DND-41 (cell line): ENCODE data around the gene ISYNA1.
A peak's percentile ranks its signal among the peaks of the same experiment; 100 is the strongest.

Experiments
- ATAC-seq: fragments of 200-7000 bp; cut with Tn5 transposase; 3 replicates; pipeline ENCODE4 v1.9.1; 2021; ENCODE audit warnings: low read depth; ENCODE audit not compliant: insufficient read depth
- DNase-seq: peaks from one replicate; pipeline ENCODE4 v3.0.0-alpha.2; 2020
- H2AFZ ChIP-seq: 2 replicates; pipeline ENCODE4 v1.6.0; 2012; ENCODE audit warnings: low read depth, low read length
- H3K27ac ChIP-seq: 2 replicates; pipeline ENCODE4 v1.5.1; 2012; ENCODE audit warnings: low read length, inconsistent platforms
- H3K27me3 ChIP-seq: fragments of 200-600 bp; sonication (generic); 2 replicates; pipeline ENCODE4 v1.6.0; 2012; ENCODE audit warnings: low read length, mild to moderate bottlenecking, inconsistent platforms; ENCODE audit not compliant: insufficient read depth, poor library complexity
- H3K36me3 ChIP-seq: 2 replicates; pipeline ENCODE4 v1.5.1; 2012; ENCODE audit warnings: low read length, inconsistent platforms; ENCODE audit not compliant: insufficient read depth
- H3K4me1 ChIP-seq: 2 replicates; pipeline ENCODE4 v1.5.1; 2012; ENCODE audit warnings: mild to moderate bottlenecking, low read length; ENCODE audit not compliant: insufficient read depth
- H3K4me2 ChIP-seq: 2 replicates; pipeline ENCODE4 v1.6.0; 2012; ENCODE audit warnings: mild to moderate bottlenecking, moderate library complexity, low read length, inconsistent platforms; ENCODE audit not compliant: insufficient read depth
- H3K4me3 ChIP-seq, 2 experiments: fragments of 200-600 bp in 1 of 2; shearing (Covaris generic) in 1 of 2; 2 replicates each; pipeline ENCODE4 v1.5.1; 2012 to 2016; ENCODE audit warnings: inconsistent platforms in 2 of 2, low read length in 2 of 2, mild to moderate bottlenecking in 2 of 2, low read depth in 1 of 2, moderate library complexity in 1 of 2
- H3K79me2 ChIP-seq: 2 replicates; pipeline ENCODE4 v1.6.0; 2012; ENCODE audit warnings: low read length, inconsistent platforms; ENCODE audit not compliant: insufficient read depth
- H3K9ac ChIP-seq: 2 replicates; pipeline ENCODE4 v1.6.0; 2012; ENCODE audit warnings: low read depth, mild to moderate bottlenecking, inconsistent platforms, low read length, moderate library complexity
- H3K9me3 ChIP-seq: 2 replicates; pipeline ENCODE4 v1.5.1; 2012; ENCODE audit warnings: low read length, moderate library complexity, mild to moderate bottlenecking, inconsistent platforms; ENCODE audit not compliant: insufficient read depth, severe bottlenecking
- H4K20me1 ChIP-seq: 2 replicates; pipeline ENCODE4 v1.6.0; 2012; ENCODE audit warnings: low read length; ENCODE audit not compliant: insufficient read depth
- CTCF ChIP-seq: IDR thresholded peaks from 2 replicates; pipeline ENCODE4 v1.5.1; 2012; ENCODE audit warnings: borderline replicate concordance, low read length, moderate library complexity, mild to moderate bottlenecking; ENCODE audit not compliant: poor library complexity, severe bottlenecking; ENCODE audit errors: extremely low read depth
- EZH2 ChIP-seq: IDR thresholded peaks from 3 replicates; pipeline ENCODE4 v1.6.1; 2012; ENCODE audit warnings: borderline replicate concordance, low read depth, mild to moderate bottlenecking, moderate library complexity, low read length, inconsistent platforms; ENCODE audit not compliant: severe bottlenecking

Gene ISYNA1

GRCh38 chr19:18436671-18437490 lies 1.1 kb downstream of the ISYNA1 start:
- Histone ChIP-seq H3K27me3 (no peaks in the 10 kb centered on the region), H3K27ac (peak overlapping the region; percentile 65), H3K4me1 (peaks cover 21% of the 10 kb centered on the region), H3K36me3 (peaks cover 16% of the 10 kb centered on the region), H3K9ac (peak overlapping the region; percentile 64), H3K9me3 (no peaks in the 10 kb centered on the region), H3K4me3 (peak overlapping the region; percentile 17 to 68; a peak in 3 of 4 replicates), H4K20me1 (peaks cover 25% of the 10 kb centered on the region), H3K4me2 (peak overlapping the region; percentile 99), H3K79me2 (no peaks in the 10 kb centered on the region), H2AFZ (peak overlapping the region; percentile 96)
- DNase-seq (peak; percentile 91), ATAC-seq (peak; percentile 87)
- no peak for TF ChIP-seq EZH2
- no peak for TF ChIP-seq CTCF

- Histone ChIP-seq H3K4me1 (peaks cover 21% of the 10 kb centered on the region), H2AFZ (no peak overlapping the region), H3K27me3 (no peaks in the 10 kb centered on the region), H4K20me1 (peaks cover 21% of the 10 kb centered on the region), H3K9ac (peak overlapping the region; percentile 64), H3K4me3 (peak overlapping the region in 1 of 2 experiments; percentile 68; a peak in 3 of 4 replicates), H3K9me3 (no peaks in the 10 kb centered on the region), H3K27ac (no peak overlapping the region), H3K4me2 (peak overlapping the region; percentile 99), H3K79me2 (no peaks in the 10 kb centered on the region), H3K36me3 (peaks cover 18% of the 10 kb centered on the region)
- ATAC-seq (no peak), DNase-seq (no peak)
- TF ChIP-seq EZH2 (no peak), CTCF (no peak)
Measured at GRCh38 chr19:18435842-18436670, 1.9 kb downstream of the ISYNA1 start.

GRCh38 chr19:18435178-18435841 lies 2.6 kb downstream of the ISYNA1 start:
- no peak for DNase-seq
- Histone ChIP-seq H2AFZ (no peak overlapping the region), H4K20me1 (peaks cover 27% of the 10 kb centered on the region), H3K27me3 (no peaks in the 10 kb centered on the region), H3K36me3 (peaks cover 26% of the 10 kb centered on the region), H3K9ac (no peak overlapping the region), H3K4me2 (peak overlapping the region; percentile 99; the same call in 1 of the 2 replicates), H3K4me1 (peaks cover 24% of the 10 kb centered on the region), H3K27ac (no peak overlapping the region), H3K4me3 (no peak overlapping the region), H3K79me2 (peaks cover 6% of the 10 kb centered on the region; the same call in 1 of the 2 replicates), H3K9me3 (no peaks in the 10 kb centered on the region)
- no peak for ATAC-seq
- TF ChIP-seq CTCF (no peak), EZH2 (no peak)
